Astrocyte (in vitro differentiated cells and primary cell): ENCODE results near the gene POU6F2. TPM values are rescaled to one million over a fixed set of nuclear protein-coding genes. Genes with fewer than 3 reads are reported as not detected.

Source experiments
- DNase-seq: peaks from one replicate; pipeline ENCODE4 v3.0.0-alpha.2; 2010; ENCODE audit warnings: low read depth
- FAIRE-seq: peaks from 2 replicates; lab custom pipeline; 2011; peaks lifted over from hg19 to GRCh38; lab: Jason Lieb, UNC
- H2AFZ ChIP-seq: 2 replicates; pipeline ENCODE4 v1.6.0; 2012; ENCODE audit warnings: low read depth, low read length, inconsistent platforms
- H3K27ac ChIP-seq: 2 replicates; pipeline ENCODE4 v1.5.1; 2011; ENCODE audit warnings: low read depth, low read length, inconsistent platforms
- H3K27me3 ChIP-seq: 2 replicates; pipeline ENCODE4 v1.6.0; 2011; ENCODE audit warnings: low read length, inconsistent platforms; ENCODE audit not compliant: insufficient read depth
- H3K36me3 ChIP-seq: 2 replicates; pipeline ENCODE4 v1.5.1; 2011; ENCODE audit warnings: low read length, inconsistent platforms; ENCODE audit not compliant: insufficient read depth
- H3K4me1 ChIP-seq: 2 replicates; pipeline ENCODE4 v1.5.1; 2011; ENCODE audit warnings: low read length, inconsistent platforms; ENCODE audit not compliant: insufficient read depth
- H3K4me2 ChIP-seq: 2 replicates; pipeline ENCODE4 v1.6.0; 2012; ENCODE audit warnings: low read length, inconsistent platforms
- H3K4me3 ChIP-seq: 2 replicates; pipeline ENCODE4 v1.5.1; 2011; ENCODE audit warnings: low read depth, mild to moderate bottlenecking, low read length, inconsistent platforms; ENCODE audit not compliant: insufficient read depth
- H3K79me2 ChIP-seq: 2 replicates; pipeline ENCODE4 v1.6.0; 2012; ENCODE audit warnings: mild to moderate bottlenecking, low read length, inconsistent platforms; ENCODE audit not compliant: insufficient read depth
- H3K9ac ChIP-seq: 2 replicates; pipeline ENCODE4 v1.6.0; 2012; ENCODE audit warnings: mild to moderate bottlenecking, low read length, inconsistent platforms
- H3K9me3 ChIP-seq: 2 replicates; pipeline ENCODE4 v1.5.1; 2012; ENCODE audit warnings: low read depth, mild to moderate bottlenecking, low read length, inconsistent platforms; ENCODE audit not compliant: insufficient read depth
- H4K20me1 ChIP-seq: 2 replicates; pipeline ENCODE4 v1.6.0; 2012; ENCODE audit warnings: low read length, inconsistent platforms; ENCODE audit not compliant: insufficient read depth
- H3K27ac Mint-ChIP-seq: one replicate; pipeline ENCODE4 v1.8.0; 2021; ENCODE audit warnings: mild to moderate bottlenecking, mixed read lengths; ENCODE audit not compliant: unreplicated experiment
- H3K27me3 Mint-ChIP-seq: one replicate; pipeline ENCODE4 v1.8.0; 2021; ENCODE audit warnings: low read depth, mixed read lengths; ENCODE audit not compliant: unreplicated experiment
- H3K36me3 Mint-ChIP-seq: one replicate; pipeline ENCODE4 v1.8.0; 2021; ENCODE audit warnings: low read depth, mixed read lengths; ENCODE audit not compliant: unreplicated experiment
- H3K4me1 Mint-ChIP-seq: one replicate; pipeline ENCODE4 v1.8.0; 2021; ENCODE audit warnings: low read depth, mixed read lengths; ENCODE audit not compliant: unreplicated experiment
- H3K4me3 Mint-ChIP-seq: one replicate; pipeline ENCODE4 v1.8.0; 2021; ENCODE audit warnings: mild to moderate bottlenecking, moderate library complexity, mixed read lengths; ENCODE audit not compliant: unreplicated experiment
- H3K9me3 Mint-ChIP-seq: one replicate; pipeline ENCODE4 v1.8.0; 2021; ENCODE audit warnings: mild to moderate bottlenecking, mixed read lengths; ENCODE audit not compliant: unreplicated experiment
- EZH2 ChIP-seq: IDR thresholded peaks from 2 replicates; pipeline ENCODE4 v1.6.1; 2012; ENCODE audit warnings: mild to moderate bottlenecking, low read length, inconsistent platforms; ENCODE audit not compliant: insufficient read depth
- total RNA-seq: library from RNA; stranded (reverse); gene quantifications from 2 replicates; pipeline ENCODE4 v1.2.1, GENCODE V29; 2021
- TF ChIP-seq, protein P1 (sequence below): IDR thresholded peaks from 2 replicates; pipeline ENCODE4 v1.5.1; 2011; ENCODE audit warnings: low read depth, mild to moderate bottlenecking, inconsistent platforms, low read length, moderate library complexity; ENCODE audit not compliant: insufficient read depth

Gene POU6F2
- total RNA-seq, 1 donor from 2014 or later = 0.45 TPM

DNA sequence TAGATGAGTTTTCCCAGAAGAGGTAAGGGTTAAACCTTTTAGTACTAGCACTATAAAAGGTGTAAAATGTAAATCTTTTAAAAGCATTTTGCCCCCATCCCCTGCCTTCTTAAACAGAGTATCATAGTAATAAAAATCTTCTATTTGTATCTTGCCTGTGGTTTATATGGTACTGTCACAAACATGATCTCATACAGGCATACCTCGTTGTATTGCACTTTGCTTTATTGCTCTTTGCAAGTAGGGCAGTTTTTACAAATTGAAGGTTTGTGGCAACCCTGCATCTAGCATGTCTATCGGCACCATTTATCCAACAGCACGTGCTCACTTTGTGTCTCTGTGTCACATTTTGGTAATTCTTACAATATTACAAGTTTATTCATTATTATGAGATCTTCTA, 389.7 kb downstream of the POU6F2 start:
- H3K27ac Mint-ChIP-seq = no peak overlapping the region
- Histone ChIP-seq H3K36me3 (no peaks in the 10 kb centered on the region), H3K4me1 (no peaks in the 10 kb centered on the region), H3K27ac (no peak overlapping the region), H3K9ac (no peak overlapping the region), H4K20me1 (no peaks in the 10 kb centered on the region), H3K4me3 (no peak overlapping the region), H2AFZ (no peak overlapping the region), H3K9me3 (no peaks in the 10 kb centered on the region), H3K27me3 (no peaks in the 10 kb centered on the region), H3K4me2 (no peak overlapping the region), H3K79me2 (no peaks in the 10 kb centered on the region)
- DNase-seq (no peak), FAIRE-seq (no peak)
- no peaks in the 10 kb centered on the region for H3K36me3 Mint-ChIP-seq
- no peaks in the 10 kb centered on the region for H3K4me1 Mint-ChIP-seq
- H3K9me3 Mint-ChIP-seq = peaks cover 9% of the 10 kb centered on the region
- H3K4me3 Mint-ChIP-seq = no peak overlapping the region
- TF ChIP-seq, protein P1, sequence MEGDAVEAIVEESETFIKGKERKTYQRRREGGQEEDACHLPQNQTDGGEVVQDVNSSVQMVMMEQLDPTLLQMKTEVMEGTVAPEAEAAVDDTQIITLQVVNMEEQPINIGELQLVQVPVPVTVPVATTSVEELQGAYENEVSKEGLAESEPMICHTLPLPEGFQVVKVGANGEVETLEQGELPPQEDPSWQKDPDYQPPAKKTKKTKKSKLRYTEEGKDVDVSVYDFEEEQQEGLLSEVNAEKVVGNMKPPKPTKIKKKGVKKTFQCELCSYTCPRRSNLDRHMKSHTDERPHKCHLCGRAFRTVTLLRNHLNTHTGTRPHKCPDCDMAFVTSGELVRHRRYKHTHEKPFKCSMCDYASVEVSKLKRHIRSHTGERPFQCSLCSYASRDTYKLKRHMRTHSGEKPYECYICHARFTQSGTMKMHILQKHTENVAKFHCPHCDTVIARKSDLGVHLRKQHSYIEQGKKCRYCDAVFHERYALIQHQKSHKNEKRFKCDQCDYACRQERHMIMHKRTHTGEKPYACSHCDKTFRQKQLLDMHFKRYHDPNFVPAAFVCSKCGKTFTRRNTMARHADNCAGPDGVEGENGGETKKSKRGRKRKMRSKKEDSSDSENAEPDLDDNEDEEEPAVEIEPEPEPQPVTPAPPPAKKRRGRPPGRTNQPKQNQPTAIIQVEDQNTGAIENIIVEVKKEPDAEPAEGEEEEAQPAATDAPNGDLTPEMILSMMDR = no peak
- no peak for TF ChIP-seq EZH2
- peaks cover 10% of the 10 kb centered on the region for H3K27me3 Mint-ChIP-seq

DNA sequence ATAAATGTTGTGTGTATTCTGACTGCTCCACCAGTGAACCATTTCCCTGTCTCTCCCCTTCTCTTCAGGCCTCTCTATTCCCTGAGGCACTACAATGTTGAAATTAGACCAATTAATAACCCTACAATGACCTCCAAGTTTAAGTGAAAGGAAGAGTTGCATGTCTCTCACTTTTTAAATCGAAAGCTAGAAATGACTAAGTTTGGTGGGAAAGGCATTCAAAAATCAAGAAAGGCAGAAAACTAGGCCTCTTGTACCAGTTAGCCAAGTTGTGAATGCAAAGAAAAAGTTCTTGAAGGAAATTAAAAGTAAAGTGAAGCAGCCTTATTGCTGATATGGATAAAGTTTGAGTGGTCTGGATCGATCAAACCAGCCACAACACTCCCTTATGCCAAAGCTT, 390.2 kb downstream of the POU6F2 start:
- Histone ChIP-seq H3K4me2 (no peak overlapping the region), H3K36me3 (no peaks in the 10 kb centered on the region), H3K79me2 (no peaks in the 10 kb centered on the region), H3K27me3 (no peaks in the 10 kb centered on the region), H3K4me3 (no peak overlapping the region), H3K9me3 (no peaks in the 10 kb centered on the region), H3K27ac (no peak overlapping the region), H2AFZ (no peak overlapping the region), H3K4me1 (no peaks in the 10 kb centered on the region), H4K20me1 (no peaks in the 10 kb centered on the region), H3K9ac (no peak overlapping the region)
- no peak for TF ChIP-seq EZH2
- TF ChIP-seq, protein P1 = no peak
- H3K27ac Mint-ChIP-seq = no peak overlapping the region
- FAIRE-seq (no peak), DNase-seq (no peak)
- H3K27me3 Mint-ChIP-seq = peaks cover 10% of the 10 kb centered on the region
- H3K4me1 Mint-ChIP-seq = no peaks in the 10 kb centered on the region
- H3K4me3 Mint-ChIP-seq = no peak overlapping the region
- H3K36me3 Mint-ChIP-seq = no peaks in the 10 kb centered on the region
- peaks cover 9% of the 10 kb centered on the region for H3K9me3 Mint-ChIP-seq

DNA sequence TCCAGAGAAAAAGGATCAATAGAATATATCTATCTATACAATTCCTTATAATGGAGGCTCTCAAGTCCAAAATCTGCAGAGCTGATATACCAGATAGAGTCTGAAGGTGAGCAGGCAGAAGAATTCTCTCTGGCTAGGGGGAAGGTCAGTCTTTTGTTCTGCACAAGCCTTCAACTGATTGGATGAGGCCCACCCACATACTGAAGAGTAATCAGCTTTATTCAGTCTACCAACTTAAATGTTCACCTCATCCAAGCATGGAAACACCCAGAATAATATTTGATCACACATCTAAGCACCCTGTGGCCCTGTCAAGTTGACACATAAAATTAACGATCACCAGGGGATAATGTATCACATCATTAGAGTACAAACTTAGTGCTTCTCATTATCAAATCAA, 394.7 kb downstream of the POU6F2 start:
- Mint-ChIP-seq H3K27ac (no peak overlapping the region), H3K36me3 (no peaks in the 10 kb centered on the region), H3K27me3 (peaks cover 1% of the 10 kb centered on the region), H3K9me3 (peaks cover 2% of the 10 kb centered on the region), H3K4me3 (no peak overlapping the region), H3K4me1 (no peaks in the 10 kb centered on the region)
- no peak for FAIRE-seq
- Histone ChIP-seq H3K4me3 (no peak overlapping the region), H3K4me2 (no peak overlapping the region), H3K79me2 (no peaks in the 10 kb centered on the region), H3K27me3 (no peaks in the 10 kb centered on the region), H3K9ac (no peak overlapping the region), H3K9me3 (no peaks in the 10 kb centered on the region), H3K4me1 (no peaks in the 10 kb centered on the region), H2AFZ (no peak overlapping the region), H3K36me3 (no peaks in the 10 kb centered on the region), H3K27ac (no peak overlapping the region), H4K20me1 (no peaks in the 10 kb centered on the region)
- DNase-seq = no peak
- no peak for TF ChIP-seq EZH2
- TF ChIP-seq, protein P1 = no peak
